Tracheal epithelial cell (primary cell): ENCODE measurements around the gene COMP. TPM values are rescaled to one million over a fixed set of nuclear protein-coding genes. Genes with fewer than 3 reads are reported as not detected.

Experiments used
- total RNA-seq: library from RNA; depleted of rRNA; stranded (reverse); fragments of >200 nt; gene quantifications from 2 replicates; pipeline ENCODE4 v1.2.1, GENCODE V29; 2014

COMP gene
- not detected in 2 replicates for total RNA-seq

DNA sequence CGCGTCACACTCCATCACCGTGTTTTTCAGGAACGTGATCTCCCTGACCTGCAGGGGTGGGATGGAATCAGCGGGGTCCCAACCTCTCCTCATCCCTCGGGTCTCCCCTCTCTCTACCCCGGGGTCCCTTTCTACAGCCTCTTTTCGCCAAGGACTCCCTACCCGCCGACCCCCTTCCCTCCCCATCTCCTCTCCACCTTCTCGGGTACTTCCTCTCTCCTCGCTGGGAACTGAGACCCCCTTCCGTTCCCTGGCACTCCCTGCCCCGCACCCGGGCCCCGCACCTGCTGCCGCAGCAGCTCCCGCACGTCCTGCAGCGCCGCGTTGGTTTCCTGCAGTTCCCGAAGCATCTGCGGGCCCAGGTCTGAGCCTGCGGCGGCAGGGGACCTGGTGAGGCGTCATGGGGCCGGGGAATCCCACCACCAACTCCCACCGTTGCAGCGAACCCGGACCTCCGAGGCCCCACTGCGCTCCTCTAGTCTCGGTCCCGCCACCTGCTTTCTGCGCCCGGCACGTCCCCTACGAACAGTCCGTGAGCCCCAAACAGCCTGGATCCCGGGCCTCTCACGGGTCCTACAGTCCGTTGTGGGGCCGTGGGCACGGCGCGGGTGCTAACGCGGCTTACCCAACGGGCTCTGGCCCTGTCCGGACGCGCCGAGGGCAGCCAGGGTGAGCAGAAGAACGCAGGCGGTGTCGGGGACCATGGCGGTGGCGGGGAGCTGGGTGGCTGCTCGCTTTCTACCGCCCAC, at the start of gene COMP:
Gene COMP (minus strand): TSS at position 740 of the 749 bp plus-strand sequence. CDS start 36 bp downstream, at position 704.

DNA sequence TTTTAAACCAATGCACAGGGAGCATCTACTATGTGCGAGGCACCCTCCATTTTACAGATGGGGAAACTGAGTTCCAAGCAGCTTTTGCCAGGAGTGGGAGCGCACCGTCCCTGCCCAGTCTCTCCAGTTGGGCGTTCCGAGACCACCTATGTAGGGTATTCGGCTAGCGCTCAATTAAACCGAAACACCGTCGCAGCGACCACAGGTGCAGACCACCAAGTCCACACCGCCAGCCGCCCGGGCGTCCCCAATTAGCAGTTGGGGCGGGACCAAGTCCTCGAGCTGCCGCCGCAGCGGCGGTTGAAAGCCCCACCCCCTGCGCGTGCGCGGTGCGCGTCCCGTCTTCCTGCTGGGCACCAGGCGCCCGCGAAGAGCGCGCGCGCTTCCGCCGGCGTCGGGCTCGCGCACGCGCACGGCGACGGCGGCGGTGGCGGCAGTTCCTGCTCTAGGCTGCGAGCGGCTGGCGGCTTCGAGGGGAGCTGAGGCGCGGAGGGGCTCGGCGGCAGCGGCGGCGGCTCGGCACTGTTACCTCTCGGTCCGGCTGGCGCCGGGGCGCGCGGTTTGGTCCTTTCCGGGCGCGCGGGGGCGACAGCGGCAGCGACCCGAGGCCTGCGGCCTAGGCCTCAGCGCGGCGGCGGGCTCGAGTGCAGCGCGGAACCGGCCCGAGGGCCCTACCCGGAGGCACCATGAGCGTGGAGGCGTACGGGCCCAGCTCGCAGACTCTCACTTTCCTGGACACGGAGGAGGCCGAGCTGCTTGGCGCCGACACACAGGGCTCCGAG, 40.6 kb upstream of the COMP start, which contains the start of gene UPF1:
Gene UPF1 (plus strand): TSS at position 436 of the 782 bp plus-strand sequence. CDS start 251 bp downstream, at position 687.

Other genes with a start within 250 kb of the COMP start
- 211 and 228 TPM in 2 replicates for gene FKBP8, start 247.7 kb downstream of the COMP start, total RNA-seq
- gene KXD1, start 233.4 kb downstream of the COMP start, total RNA-seq = 66.5 and 73.5 TPM in 2 replicates
- 916 and 1,024 TPM in 2 replicates for gene UBA52, start 219.4 kb downstream of the COMP start, total RNA-seq
- 38.2 and 69.9 TPM in 2 replicates for gene REX1BD, start 202.5 kb downstream of the COMP start, total RNA-seq
- gene CRLF1, start 184.5 kb downstream of the COMP start, total RNA-seq = 0.21 and 1.2 TPM in 2 replicates
- gene TMEM59L, start 178.4 kb downstream of the COMP start, total RNA-seq = 0.85 TPM in 1 of 2 replicates, not detected in the other
- gene KLHL26, start 154.3 kb downstream of the COMP start, total RNA-seq = 2.9 and 4.0 TPM in 2 replicates
- 0.72 and 1.1 TPM in 2 replicates for gene CRTC1, start 107.6 kb downstream of the COMP start, total RNA-seq
- gene UPF1, start 40.7 kb upstream of the COMP start, total RNA-seq = 61.2 and 75.0 TPM in 2 replicates
- gene CERS1, start 104.9 kb upstream of the COMP start, total RNA-seq = 0.72 and 0.85 TPM in 2 replicates
- 201 and 293 TPM in 2 replicates for gene COPE, start 128.1 kb upstream of the COMP start, total RNA-seq
- 59.9 and 61.7 TPM in 2 replicates for gene DDX49, start 128.4 kb upstream of the COMP start, total RNA-seq
- 110 and 132 TPM in 2 replicates for gene HOMER3, start 149.9 kb upstream of the COMP start, total RNA-seq
- gene SUGP2, start 242.2 kb upstream of the COMP start, total RNA-seq = 18.8 and 22.7 TPM in 2 replicates
- gene ARMC6, start 242.3 kb upstream of the COMP start, total RNA-seq = 56.9 and 71.3 TPM in 2 replicates